Activated naive CD4-positive, alpha-beta T cell treated with Interleukin-2 at 50 U/mL for 16 hours (primary cell): ENCODE data around the gene EDRF1.

Source experiments
- DNase-seq: peaks from one replicate; pipeline ENCODE4 v3.0.0-alpha.2; 2020

Gene EDRF1

DNA sequence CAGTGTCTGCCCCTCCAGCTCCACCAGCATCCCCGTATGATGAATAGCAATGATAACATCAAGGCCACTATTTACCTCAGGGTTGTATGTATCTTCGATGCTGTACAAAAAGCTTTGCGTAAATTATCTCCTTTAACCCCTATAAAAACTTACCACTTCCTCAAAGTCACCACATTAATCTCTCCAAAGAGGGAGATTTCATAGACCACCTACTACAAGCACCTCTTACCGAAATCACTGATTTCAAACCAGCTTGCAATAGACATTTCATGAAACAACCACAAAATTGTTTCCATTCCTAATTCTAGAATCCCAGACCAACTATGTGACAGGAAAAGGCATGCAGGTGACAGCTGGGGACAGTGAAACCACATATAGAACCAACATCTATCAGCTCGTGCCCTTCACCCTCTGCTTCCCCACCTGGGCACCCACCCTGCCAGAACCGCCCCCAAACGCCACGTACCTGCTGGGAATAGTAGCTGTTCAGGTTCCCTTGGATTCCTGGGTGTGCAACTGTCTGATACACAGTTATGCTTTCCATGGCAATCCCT lies 76.2 kb downstream of the EDRF1 start:
- DNase-seq, result no peak

DNA sequence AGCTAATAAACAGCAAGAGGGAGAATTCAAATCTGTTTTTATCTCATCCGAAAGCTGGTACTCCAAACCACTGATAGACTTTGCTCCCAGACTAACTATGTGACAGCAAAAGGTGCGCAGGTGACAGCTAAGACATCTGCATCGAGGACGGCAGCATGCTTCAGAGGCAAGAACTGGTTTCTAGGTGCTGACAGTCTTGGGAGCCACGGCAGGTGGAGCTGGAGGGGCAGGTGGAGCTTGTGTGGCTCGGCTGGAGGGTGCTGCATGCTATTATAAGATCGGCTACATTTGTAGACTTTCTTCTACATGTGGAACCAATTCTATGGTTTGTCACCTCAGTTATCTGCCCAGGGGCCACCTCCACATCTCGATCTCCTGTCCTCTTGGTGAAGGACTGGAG lies 77.9 kb downstream of the EDRF1 start:
- DNase-seq, result no peak

DNA sequence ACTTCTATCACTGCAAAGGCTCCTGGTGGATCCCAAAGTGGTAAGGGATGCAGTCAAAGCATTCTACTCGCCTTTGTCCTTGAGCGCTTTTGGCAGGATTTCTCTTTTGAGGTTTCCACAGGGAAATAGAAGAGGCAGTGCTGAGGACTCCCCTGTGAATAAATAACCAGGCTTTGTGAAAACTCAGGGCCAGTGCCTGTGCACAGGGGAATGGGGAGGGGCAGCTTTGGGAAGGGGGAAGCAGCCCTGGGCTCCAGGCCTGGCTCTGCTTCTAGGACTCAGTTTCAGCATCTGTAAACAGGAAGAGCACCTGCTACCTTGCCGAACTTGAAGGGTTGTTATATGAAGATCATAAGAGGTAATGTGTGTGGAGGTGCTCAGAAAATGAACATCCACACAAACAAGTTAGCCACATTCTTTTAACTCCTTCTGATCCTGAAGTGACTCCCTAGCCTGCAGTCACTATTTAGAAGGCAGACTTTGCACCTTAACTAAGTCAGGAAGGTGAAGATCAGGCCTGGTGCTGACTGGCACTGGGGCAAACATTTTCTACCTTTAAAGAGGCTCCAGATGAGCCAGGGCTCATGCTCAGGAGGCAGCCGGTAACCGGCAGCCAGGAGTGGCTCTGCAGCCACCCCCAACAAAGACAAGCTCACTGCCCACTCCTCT lies 78.6 kb downstream of the EDRF1 start:
- no peak for DNase-seq

DNA sequence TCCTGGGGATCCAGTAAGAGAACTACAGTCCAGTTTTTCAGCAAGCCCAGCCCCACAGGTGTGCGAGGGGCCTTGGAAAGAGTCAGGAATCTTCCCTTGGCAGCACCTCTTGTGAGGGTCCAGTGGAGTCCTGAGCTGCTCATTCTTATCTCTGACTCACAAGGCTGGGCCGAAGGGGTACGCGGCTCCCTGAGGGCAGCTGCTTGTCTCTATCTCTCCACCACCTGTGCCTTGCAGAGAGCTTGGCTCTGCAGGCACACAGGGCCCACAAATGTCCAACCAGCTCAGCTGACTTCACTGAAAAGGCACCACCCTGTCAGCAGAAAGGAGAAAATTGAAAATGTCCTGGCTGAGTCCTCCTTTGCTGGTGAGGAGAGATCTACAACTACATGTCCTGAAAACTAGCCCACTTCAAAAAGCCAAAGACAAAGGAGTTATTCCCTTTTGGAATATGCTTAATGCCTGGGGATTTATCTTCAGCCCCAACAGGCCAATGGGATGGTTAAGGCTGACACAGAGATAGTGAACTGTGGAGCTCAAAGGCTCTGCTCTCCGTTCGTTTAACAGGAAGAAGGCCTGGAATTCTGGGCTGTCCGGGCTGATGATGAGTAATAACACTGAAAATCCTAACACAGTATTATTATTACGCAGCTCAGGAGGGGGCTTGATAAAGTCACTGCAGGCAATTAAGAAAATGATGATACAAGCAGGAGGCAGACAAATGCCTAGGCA lies 80.1 kb downstream of the EDRF1 start:
- DNase-seq, result no peak

DNA sequence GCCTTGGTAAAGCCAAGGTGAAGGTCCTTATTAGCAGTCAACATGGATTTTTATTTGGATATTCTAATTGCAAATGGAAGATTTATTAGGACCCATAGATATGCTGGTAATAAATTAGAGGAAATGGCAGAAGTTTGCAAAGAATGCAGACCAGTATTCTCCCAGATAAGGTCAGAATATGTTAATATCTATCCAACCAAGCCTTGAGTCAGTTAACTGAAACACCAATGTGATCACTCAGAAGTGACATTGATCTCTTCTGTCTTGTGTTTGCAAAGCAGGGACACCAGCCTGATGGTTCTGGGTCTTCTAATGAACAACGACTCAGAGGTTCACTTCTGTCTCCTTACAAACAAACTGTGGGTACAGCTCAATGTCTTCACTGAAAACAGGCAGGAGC lies 82.1 kb downstream of the EDRF1 start:
- no peak for DNase-seq

GRCh38 chr10:125802131-125802530 lies 82.6 kb downstream of the EDRF1 start:
- no peak for DNase-seq

- DNase-seq, result no peak
Measured at GRCh38 chr10:125802739-125803138, 83.2 kb downstream of the EDRF1 start.

DNA sequence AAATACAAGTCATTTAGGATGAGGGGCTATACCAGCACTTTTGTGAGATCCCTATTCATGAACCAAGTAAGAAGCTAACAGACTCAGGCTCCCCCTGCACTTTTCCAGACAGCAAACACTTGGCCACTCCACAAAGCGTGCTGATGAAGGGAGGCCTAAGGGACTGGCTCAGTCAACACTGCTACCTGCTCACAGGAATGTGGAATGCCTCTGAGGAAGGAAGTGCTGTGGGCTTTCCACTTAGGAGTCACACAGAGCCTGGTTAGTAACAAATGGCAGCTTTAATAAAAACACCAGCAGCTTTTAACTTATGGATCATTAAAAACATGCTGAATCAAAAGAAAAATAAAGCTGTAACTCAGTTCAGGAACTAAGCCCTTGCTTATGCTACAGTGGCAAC lies 88.5 kb downstream of the EDRF1 start:
- no peak for DNase-seq

GRCh38 chr10:125811251-125811650 lies 91.7 kb downstream of the EDRF1 start:
- DNase-seq, result no peak

DNA sequence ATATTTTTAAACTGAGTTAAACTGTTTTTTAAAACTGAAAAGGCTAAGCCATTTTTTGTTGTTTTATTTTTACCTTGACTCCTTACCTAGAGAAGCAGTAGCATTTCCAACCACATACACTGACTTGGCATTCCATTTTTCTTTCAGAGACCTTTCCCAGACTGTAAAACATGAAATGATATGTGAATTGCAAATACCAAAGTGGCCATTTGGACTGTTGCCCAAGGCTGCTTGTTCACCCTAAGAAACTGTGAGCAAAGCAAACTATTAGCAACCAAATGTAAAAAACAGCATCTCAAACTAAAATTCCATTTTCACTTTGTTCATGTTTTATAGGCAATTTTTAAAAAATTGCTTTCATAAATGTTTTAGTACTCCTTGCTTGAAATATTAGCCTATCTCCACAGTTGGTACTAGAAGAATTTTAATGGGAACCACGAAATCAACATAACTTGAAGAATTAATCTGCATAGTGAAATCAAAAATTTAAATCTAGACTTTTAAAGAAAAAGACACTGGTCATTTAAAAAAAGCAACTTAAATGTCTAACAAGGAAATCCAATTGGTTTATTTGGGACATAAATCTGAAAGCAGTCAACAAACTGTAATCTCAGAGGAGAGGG lies 92.7 kb downstream of the EDRF1 start:
- DNase-seq, result no peak
